Measurements from ENCODE around the gene PLPP1. TPM values are rescaled to one million over a fixed set of nuclear protein-coding genes. Genes with fewer than 3 reads are reported as not detected.

Gene PLPP1
- total RNA-seq, 2 donors from 2014 or later, result 29.0 to 100 TPM

DNA sequence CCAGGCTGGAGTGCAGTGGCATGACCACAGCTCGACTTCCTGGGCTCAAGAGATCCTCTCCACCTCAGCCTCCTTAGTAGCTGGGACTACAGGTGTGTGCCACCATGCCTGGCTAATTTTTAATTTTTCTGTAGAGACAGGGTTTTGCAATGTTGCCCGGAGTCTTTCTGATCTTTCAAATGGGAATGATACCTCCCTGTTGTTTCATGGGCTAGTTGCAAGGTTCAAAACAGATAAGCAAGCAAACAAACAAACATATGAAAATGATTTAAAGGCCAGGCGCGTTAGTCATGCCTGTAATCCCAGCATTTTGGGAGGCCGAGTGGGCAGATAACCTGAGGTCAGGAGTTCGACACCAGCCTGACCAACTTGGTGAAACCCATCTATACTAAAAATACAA lies 45.3 kb upstream of the PLPP1 start:
- Mint-ChIP-seq H3K9me3 (no peaks in the 10 kb centered on the region), H3K4me3 (no peak overlapping the region), H3K27me3 (ENCODE audit: insufficient read depth) (no peaks in the 10 kb centered on the region), H3K27ac (no peak overlapping the region), H3K4me1 (peaks cover 6% of the 10 kb centered on the region), H3K36me3 (ENCODE audit: low read depth) (no peaks in the 10 kb centered on the region)
- Histone ChIP-seq H3K9me3 (ENCODE audit: control insufficient read depth, low read length) (no peaks in the 10 kb centered on the region), H3K27ac (ENCODE audit: low read depth, low read length) (no peak overlapping the region), H3K36me3 (ENCODE audit: control insufficient read depth, insufficient read depth, low read length) (no peaks in the 10 kb centered on the region), H3K27me3 (ENCODE audit: control insufficient read depth, insufficient read depth, low read length, poor library complexity, severe bottlenecking) (no peaks in the 10 kb centered on the region), H3K4me3 (ENCODE audit: low read length) (no peak overlapping the region), H3K9ac (ENCODE audit: extremely low read depth, low read length, poor library complexity, severe bottlenecking) (no peak overlapping the region), H3K4me1 (ENCODE audit: control insufficient read depth, insufficient read depth, low read length) (no peaks in the 10 kb centered on the region)
- WGBS, 2 experiments (ENCODE audit: insufficient coverage in 1 of 2, insufficient read length in 1 of 2), result 88 to 93% methylated on average over 4 to 6 of the region's 6 CpGs
- DNase-seq, result no peak
- TF ChIP-seq, protein P1, sequence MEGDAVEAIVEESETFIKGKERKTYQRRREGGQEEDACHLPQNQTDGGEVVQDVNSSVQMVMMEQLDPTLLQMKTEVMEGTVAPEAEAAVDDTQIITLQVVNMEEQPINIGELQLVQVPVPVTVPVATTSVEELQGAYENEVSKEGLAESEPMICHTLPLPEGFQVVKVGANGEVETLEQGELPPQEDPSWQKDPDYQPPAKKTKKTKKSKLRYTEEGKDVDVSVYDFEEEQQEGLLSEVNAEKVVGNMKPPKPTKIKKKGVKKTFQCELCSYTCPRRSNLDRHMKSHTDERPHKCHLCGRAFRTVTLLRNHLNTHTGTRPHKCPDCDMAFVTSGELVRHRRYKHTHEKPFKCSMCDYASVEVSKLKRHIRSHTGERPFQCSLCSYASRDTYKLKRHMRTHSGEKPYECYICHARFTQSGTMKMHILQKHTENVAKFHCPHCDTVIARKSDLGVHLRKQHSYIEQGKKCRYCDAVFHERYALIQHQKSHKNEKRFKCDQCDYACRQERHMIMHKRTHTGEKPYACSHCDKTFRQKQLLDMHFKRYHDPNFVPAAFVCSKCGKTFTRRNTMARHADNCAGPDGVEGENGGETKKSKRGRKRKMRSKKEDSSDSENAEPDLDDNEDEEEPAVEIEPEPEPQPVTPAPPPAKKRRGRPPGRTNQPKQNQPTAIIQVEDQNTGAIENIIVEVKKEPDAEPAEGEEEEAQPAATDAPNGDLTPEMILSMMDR (conservative IDR thresholded peaks at IDR 0.05), result no peak

DNA sequence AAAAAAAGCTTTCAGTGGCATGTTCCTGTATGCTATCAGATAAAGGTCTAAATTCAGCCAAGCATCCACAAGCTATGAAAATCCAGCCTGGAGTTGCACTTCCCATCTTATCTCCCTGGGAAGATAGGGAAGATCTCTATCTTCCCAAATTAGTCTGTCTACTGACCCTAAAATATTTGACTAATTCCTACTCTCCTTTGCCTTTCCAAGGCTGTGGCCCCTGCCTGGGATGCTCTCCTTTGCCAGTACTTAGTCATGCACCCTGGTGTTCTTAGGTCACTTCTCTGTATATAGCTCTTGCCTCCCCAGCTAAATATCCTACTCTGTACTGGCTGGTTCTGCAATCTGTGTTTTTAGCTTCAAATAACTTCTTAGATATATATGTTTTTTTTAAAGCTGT lies 44.0 kb upstream of the PLPP1 start:
- H3K4me3 ChIP-seq (ENCODE audit: low read length), result no peak overlapping the region
- no peaks in the 10 kb centered on the region for H3K9me3 ChIP-seq (ENCODE audit: control insufficient read depth, low read length)
- Mint-ChIP-seq H3K4me3 (no peak overlapping the region), H3K36me3 (ENCODE audit: low read depth) (no peaks in the 10 kb centered on the region), H3K27ac (no peak overlapping the region), H3K9me3 (no peaks in the 10 kb centered on the region), H3K27me3 (ENCODE audit: insufficient read depth) (no peaks in the 10 kb centered on the region), H3K4me1 (peaks cover 6% of the 10 kb centered on the region)
- no peak overlapping the region for H3K9ac ChIP-seq (ENCODE audit: extremely low read depth, low read length, poor library complexity, severe bottlenecking)
- no peak for DNase-seq
- H3K27me3 ChIP-seq (ENCODE audit: control insufficient read depth, insufficient read depth, low read length, poor library complexity, severe bottlenecking), result no peaks in the 10 kb centered on the region
- no peak overlapping the region for H3K27ac ChIP-seq (ENCODE audit: low read depth, low read length)
- no peaks in the 10 kb centered on the region for H3K4me1 ChIP-seq (ENCODE audit: control insufficient read depth, insufficient read depth, low read length)
- TF ChIP-seq, protein P1 (conservative IDR thresholded peaks at IDR 0.05), result no peak
- H3K36me3 ChIP-seq (ENCODE audit: control insufficient read depth, insufficient read depth, low read length), result no peaks in the 10 kb centered on the region

DNA sequence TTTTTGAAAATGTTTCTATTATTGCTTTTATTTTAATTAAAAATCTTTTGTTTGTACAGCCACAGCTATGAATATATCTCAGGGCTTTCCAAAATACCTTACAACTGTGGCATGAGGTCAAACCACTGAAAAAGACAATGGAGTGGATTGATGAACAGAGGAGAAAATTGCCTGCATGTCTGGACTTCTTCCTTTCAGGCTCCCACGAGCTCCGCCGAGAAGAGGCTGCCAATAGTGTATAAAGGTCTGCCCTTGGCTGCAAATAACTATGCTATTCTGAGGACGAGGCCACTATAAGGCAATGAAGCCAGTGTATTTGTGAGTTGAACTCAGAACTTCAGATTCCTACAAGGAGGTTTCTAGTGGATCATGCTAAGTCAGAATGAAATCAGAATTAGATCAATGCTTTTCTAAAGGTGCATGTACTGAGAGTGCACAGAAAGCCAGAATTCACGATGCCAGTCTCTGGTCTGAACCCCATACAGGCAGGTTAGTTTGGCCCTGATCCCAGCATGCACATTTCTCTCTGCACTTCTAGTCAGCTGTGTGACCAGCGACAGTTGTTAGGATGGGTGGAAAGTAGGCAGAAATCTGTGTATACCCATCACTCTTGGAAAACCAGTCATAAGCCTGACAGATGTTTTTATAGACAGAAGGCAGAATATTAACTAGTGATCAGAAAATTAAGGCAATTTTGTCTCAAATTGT lies 42.7 kb upstream of the PLPP1 start:
- Mint-ChIP-seq H3K9me3 (no peaks in the 10 kb centered on the region), H3K36me3 (ENCODE audit: low read depth) (no peaks in the 10 kb centered on the region), H3K27ac (no peak overlapping the region), H3K4me3 (no peak overlapping the region), H3K4me1 (peaks cover 6% of the 10 kb centered on the region), H3K27me3 (ENCODE audit: insufficient read depth) (no peaks in the 10 kb centered on the region)
- no peaks in the 10 kb centered on the region for H3K4me1 ChIP-seq (ENCODE audit: control insufficient read depth, insufficient read depth, low read length)
- 86 to 97% methylated on average over 5 to 6 of the region's 6 CpGs for WGBS, 2 experiments (ENCODE audit: insufficient coverage in 1 of 2, insufficient read length in 1 of 2)
- H3K27me3 ChIP-seq (ENCODE audit: control insufficient read depth, insufficient read depth, low read length, poor library complexity, severe bottlenecking), result no peaks in the 10 kb centered on the region
- no peaks in the 10 kb centered on the region for H3K9me3 ChIP-seq (ENCODE audit: control insufficient read depth, low read length)
- DNase-seq, result no peak
- no peak overlapping the region for H3K9ac ChIP-seq (ENCODE audit: extremely low read depth, low read length, poor library complexity, severe bottlenecking)
- TF ChIP-seq, protein P1 (conservative IDR thresholded peaks at IDR 0.05), result no peak
- no peaks in the 10 kb centered on the region for H3K36me3 ChIP-seq (ENCODE audit: control insufficient read depth, insufficient read depth, low read length)
- H3K4me3 ChIP-seq (ENCODE audit: low read length), result no peak overlapping the region
- H3K27ac ChIP-seq (ENCODE audit: low read depth, low read length), result no peak overlapping the region
